Liver (tissue), 3 donors: Measurements from ENCODE around the gene RNU1-4.
A peak's percentile ranks its signal among the peaks of the same experiment; 100 is the strongest.
"Not testable (repeated sequence)": the region's sequence is repeated elsewhere in the genome, so short reads cannot be mapped to it uniquely, and the experiment has no call there.

Experiments
- CTCF ChIP-seq: fragments of 150-350 bp; IDR thresholded peaks from 2 replicates; pipeline ENCODE4 v1.5.1; 2017; ENCODE audit warnings: improper control_type of control experiment, low read depth, low read length; ENCODE audit not compliant: missing input control
- HNF4A ChIP-seq, 2 donors: conservative IDR thresholded peaks; 2 replicates each; pipeline ENCODE4 v1.6.1; 2016; ENCODE audit warnings: antibody characterized with exemption in 2 of 2, mild to moderate bottlenecking in 2 of 2
- MAX ChIP-seq: IDR thresholded peaks from 2 replicates; pipeline ENCODE4 v1.6.1; 2016; ENCODE audit warnings: antibody characterized with exemption
- RAD21 ChIP-seq, 2 donors: IDR thresholded peaks; 2 replicates each; pipeline ENCODE4 v1.6.1; 2016; ENCODE audit warnings: antibody characterized with exemption in 2 of 2, mild to moderate bottlenecking in 2 of 2
- REST ChIP-seq: IDR thresholded peaks from 2 replicates; pipeline ENCODE4 v1.6.1; 2016; ENCODE audit warnings: antibody characterized with exemption, mild to moderate bottlenecking
- RXRA ChIP-seq, 2 donors: IDR thresholded peaks; 2 replicates each; pipeline ENCODE4 v1.6.1; 2017 to 2018; ENCODE audit warnings: antibody characterized with exemption in 2 of 2, mild to moderate bottlenecking in 1 of 2
- SP1 ChIP-seq: IDR thresholded peaks from 2 replicates; pipeline ENCODE4 v1.6.1; 2018; ENCODE audit warnings: antibody characterized with exemption, mild to moderate bottlenecking
- TAF1 ChIP-seq: conservative IDR thresholded peaks from 2 replicates; pipeline ENCODE4 v1.6.1; 2016; ENCODE audit warnings: antibody characterized with exemption, mild to moderate bottlenecking
- YY1 ChIP-seq: IDR thresholded peaks from 2 replicates; pipeline ENCODE4 v1.6.1; 2016; ENCODE audit warnings: antibody characterized with exemption, mild to moderate bottlenecking
- ZBTB33 ChIP-seq: IDR thresholded peaks from 2 replicates; pipeline ENCODE4 v1.6.1; 2016; ENCODE audit warnings: antibody characterized with exemption
- TF ChIP-seq, protein P1 (sequence below): IDR thresholded peaks from 2 replicates; pipeline ENCODE4 v1.6.1; 2016; ENCODE audit warnings: antibody characterized with exemption
- donor health status: healthy.
- donor health status: healthy.

DNA sequence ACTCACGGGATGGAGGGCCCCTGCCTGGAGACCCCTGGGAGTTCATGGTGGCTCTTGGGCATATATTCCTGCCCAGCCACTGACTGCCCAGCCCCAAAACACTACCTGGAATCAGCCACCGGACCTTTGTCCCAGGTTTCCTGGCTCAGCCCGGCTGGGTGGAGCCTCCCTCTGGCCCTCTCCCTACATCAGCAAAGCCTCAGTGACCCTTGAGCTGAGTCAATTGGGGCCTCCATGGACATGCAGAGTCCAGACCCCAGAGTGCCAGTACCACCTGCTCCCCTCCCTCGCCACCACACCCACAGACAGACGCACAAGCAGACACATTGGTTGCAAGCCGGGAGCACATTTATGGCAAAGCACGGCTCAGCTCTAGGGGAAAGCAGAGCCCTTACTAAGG is 43.2 kb upstream of the RNU1-4 start:
- TF ChIP-seq CTCF; REST; TAF1; RAD21 (IDR thresholded peaks at IDR 0.05); ZBTB33: not testable (repeated sequence)
- TF ChIP-seq, protein P1, sequence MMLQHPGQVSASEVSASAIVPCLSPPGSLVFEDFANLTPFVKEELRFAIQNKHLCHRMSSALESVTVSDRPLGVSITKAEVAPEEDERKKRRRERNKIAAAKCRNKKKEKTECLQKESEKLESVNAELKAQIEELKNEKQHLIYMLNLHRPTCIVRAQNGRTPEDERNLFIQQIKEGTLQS: not testable (repeated sequence)
- TF ChIP-seq SP1 (peak; percentile 49), HNF4A (conservative IDR thresholded peaks at IDR 0.05) (peak; percentile 59 to 67), YY1 (peak; percentile 48), RXRA (IDR thresholded peaks at IDR 0.05) (peak; percentile 54 to 63), MAX (peak; percentile 27)
